Ishikawa (cell line): Measurements from ENCODE around the gene SLC17A9.

Experiments
- CEBPB ChIP-seq: IDR thresholded peaks from 2 replicates; pipeline ENCODE4 v1.6.1; 2012
- CREB1 ChIP-seq: IDR thresholded peaks from 2 replicates; pipeline ENCODE4 v1.6.1; 2012; ENCODE audit warnings: low read depth
- EGR1 ChIP-seq: IDR thresholded peaks from 2 replicates; pipeline ENCODE4 v1.6.1; 2012
- EP300 ChIP-seq: IDR thresholded peaks from 2 replicates; pipeline ENCODE4 v1.6.1; 2012; ENCODE audit warnings: borderline replicate concordance
- FOXM1 ChIP-seq: IDR thresholded peaks from 2 replicates; pipeline ENCODE4 v1.6.1; 2012; ENCODE audit warnings: low read depth, borderline replicate concordance
- NFIC ChIP-seq: IDR thresholded peaks from 2 replicates; pipeline ENCODE4 v1.6.1; 2012
- RAD21 ChIP-seq: IDR thresholded peaks from 2 replicates; pipeline ENCODE4 v1.6.1; 2012; ENCODE audit warnings: low read depth
- REST ChIP-seq: IDR thresholded peaks from 2 replicates; pipeline ENCODE4 v1.6.1; 2012; ENCODE audit warnings: low read depth, mild to moderate bottlenecking
- TAF1 ChIP-seq: IDR thresholded peaks from 2 replicates; pipeline ENCODE4 v1.6.1; 2012; ENCODE audit warnings: low read depth, mild to moderate bottlenecking
- TCF12 ChIP-seq: IDR thresholded peaks from 2 replicates; pipeline ENCODE4 v1.6.1; 2012; ENCODE audit warnings: low read depth
- TEAD4 ChIP-seq: IDR thresholded peaks from 2 replicates; pipeline ENCODE4 v1.6.1; 2012
- USF1 ChIP-seq: IDR thresholded peaks from 2 replicates; pipeline ENCODE4 v1.6.1; 2012
- YY1 ChIP-seq: IDR thresholded peaks from 2 replicates; pipeline ENCODE4 v1.6.1; 2012; ENCODE audit warnings: low read depth
- ZBTB7A ChIP-seq: IDR thresholded peaks from 2 replicates; pipeline ENCODE4 v1.6.1; 2012; ENCODE audit warnings: low read depth
- TF ChIP-seq, protein P1 (sequence below): IDR thresholded peaks from 2 replicates; pipeline ENCODE4 v1.6.1; 2012

SLC17A9 gene

GRCh38 chr20:62967628-62968351 lies 15.3 kb downstream of the SLC17A9 start:
- TF ChIP-seq EGR1, result no peak
- TF ChIP-seq, protein P1, sequence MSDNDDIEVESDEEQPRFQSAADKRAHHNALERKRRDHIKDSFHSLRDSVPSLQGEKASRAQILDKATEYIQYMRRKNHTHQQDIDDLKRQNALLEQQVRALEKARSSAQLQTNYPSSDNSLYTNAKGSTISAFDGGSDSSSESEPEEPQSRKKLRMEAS, result no peak
- no peak for TF ChIP-seq EP300
- no peak for TF ChIP-seq CREB1
- no peak for TF ChIP-seq CEBPB
- TF ChIP-seq RAD21, result no peak
- TF ChIP-seq TEAD4, result no peak
- TF ChIP-seq USF1, result no peak
- no peak for TF ChIP-seq NFIC
- TF ChIP-seq TCF12, result no peak
- TF ChIP-seq REST, result no peak
- TF ChIP-seq YY1, result no peak
- TF ChIP-seq ZBTB7A, result no peak
- no peak for TF ChIP-seq TAF1
- TF ChIP-seq FOXM1, result no peak

DNA sequence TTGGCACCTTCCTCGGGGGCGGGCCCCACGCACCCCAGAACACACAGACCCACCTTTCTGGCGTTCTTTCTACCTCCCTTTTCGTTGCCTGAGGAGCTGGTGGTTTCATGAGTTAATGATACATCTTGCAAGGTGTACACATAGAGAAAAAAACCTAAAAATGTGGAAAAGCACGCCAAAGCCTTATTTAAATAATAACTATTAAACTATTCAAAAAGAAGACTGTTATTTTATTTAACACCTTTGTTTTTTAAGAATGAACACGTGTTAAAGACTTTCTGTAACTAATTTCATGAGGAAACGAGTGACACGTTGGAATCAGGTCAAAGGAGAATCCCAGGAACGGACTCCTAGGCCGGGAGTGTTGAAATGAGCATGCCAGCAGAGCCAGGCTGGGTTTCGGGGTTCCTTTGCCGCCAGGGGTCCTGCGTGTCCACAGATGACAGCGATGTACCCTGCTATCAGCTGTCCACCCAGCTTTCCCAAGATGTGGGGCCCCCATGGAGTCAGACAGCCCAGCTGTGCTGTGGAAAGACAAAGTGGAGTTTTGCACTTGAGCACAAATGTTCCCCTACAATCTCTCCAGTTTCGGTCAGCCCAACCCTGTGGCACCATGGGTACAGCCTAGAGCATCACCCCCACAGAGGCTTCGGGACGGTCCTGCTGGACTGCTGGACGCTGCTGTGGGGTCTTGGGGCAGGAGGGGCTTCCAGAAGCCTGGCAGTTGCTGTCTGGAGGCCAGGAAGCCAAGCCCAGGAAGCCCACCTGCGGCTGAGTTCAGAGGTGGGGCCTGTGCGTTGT lies 16.1 kb downstream of the SLC17A9 start:
- TF ChIP-seq FOXM1, result no peak
- no peak for TF ChIP-seq EP300
- no peak for TF ChIP-seq YY1
- TF ChIP-seq USF1, result no peak
- TF ChIP-seq CEBPB, result no peak

- no peak for TF ChIP-seq CEBPB
- TF ChIP-seq CREB1, result no peak
- TF ChIP-seq USF1, result no peak
- TF ChIP-seq EP300, result no peak
- TF ChIP-seq TEAD4, result no peak
- no peak for TF ChIP-seq ZBTB7A
- no peak for TF ChIP-seq TCF12
- TF ChIP-seq RAD21, result no peak
- no peak for TF ChIP-seq FOXM1
- TF ChIP-seq EGR1, result no peak
- TF ChIP-seq NFIC, result no peak
- TF ChIP-seq TAF1, result no peak
- TF ChIP-seq REST, result no peak
These were observed 16.8 kb downstream of the SLC17A9 start for GRCh38 chr20:62969179-62969760.

GRCh38 chr20:62969939-62970306 lies 17.4 kb downstream of the SLC17A9 start:
- no peak for TF ChIP-seq TAF1
- TF ChIP-seq, protein P1, result no peak
- no peak for TF ChIP-seq CEBPB
- no peak for TF ChIP-seq FOXM1
- TF ChIP-seq EP300, result no peak
- TF ChIP-seq USF1, result no peak
- TF ChIP-seq REST, result no peak
- TF ChIP-seq CREB1, result no peak
- TF ChIP-seq TEAD4, result no peak
- TF ChIP-seq ZBTB7A, result no peak
- TF ChIP-seq NFIC, result no peak
- no peak for TF ChIP-seq YY1
- no peak for TF ChIP-seq RAD21
- no peak for TF ChIP-seq EGR1
- TF ChIP-seq TCF12, result no peak
